ENCODE data around the gene HBB.

Gene HBB

DNA sequence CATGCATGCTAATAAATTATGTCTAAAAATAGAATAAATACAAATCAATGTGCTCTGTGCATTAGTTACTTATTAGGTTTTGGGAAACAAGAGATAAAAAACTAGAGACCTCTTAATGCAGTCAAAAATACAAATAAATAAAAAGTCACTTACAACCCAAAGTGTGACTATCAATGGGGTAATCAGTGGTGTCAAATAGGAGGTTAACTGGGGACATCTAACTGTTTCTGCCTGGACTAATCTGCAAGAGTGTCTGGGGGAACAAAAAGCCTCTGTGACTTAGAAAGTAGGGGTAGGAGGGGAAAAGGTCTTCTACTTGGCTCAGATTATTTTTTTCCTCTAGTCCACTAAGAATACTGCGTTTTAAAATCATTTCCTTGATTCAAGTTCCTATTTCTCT is 810 bp upstream of the HBB start:
- DNase-seq (ENCODE audit: low spot score) = no peak

DNA sequence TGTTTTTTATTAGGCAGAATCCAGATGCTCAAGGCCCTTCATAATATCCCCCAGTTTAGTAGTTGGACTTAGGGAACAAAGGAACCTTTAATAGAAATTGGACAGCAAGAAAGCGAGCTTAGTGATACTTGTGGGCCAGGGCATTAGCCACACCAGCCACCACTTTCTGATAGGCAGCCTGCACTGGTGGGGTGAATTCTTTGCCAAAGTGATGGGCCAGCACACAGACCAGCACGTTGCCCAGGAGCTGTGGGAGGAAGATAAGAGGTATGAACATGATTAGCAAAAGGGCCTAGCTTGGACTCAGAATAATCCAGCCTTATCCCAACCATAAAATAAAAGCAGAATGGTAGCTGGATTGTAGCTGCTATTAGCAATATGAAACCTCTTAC is 1.4 kb downstream of the HBB start:
- DNase-seq (ENCODE audit: low spot score) = no peak

DNA sequence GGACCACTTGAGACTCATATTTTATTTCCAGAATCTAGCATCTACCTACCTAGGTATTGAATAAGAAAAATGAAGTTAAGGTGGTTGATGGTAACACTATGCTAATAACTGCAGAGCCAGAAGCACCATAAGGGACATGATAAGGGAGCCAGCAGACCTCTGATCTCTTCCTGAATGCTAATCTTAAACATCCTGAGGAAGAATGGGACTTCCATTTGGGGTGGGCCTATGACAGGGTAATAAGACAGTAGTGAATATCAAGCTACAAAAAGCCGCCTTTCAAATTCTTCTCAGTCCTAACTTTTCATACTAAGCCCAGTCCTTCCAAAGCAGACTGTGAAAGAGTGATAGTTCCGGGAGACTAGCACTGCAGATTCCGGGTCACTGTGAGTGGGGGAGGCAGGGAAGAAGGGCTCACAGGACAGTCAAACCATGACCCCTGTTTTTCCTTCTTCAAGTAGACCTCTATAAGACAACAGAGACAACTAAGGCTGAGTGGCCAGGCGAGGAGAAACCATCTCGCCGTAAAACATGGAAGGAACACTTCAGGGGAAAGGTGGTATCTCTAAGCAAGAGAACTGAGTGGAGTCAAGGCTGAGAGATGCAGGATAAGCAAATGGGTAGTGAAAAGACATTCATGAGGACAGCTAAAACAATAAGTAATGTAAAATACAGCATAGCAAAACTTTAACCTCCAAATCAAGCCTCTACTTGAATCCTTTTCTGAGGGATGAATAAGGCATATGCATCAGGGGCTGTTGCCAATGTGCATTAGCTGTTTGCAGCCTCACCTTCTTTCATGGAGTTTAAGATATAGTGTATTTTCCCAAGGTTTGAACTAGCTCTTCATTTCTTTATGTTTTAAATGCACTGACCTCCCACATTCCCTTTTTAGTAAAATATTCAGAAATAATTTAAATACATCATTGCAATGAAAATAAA is 2.1 kb downstream of the HBB start:
- no peak for DNase-seq (ENCODE audit: low spot score)

DNA sequence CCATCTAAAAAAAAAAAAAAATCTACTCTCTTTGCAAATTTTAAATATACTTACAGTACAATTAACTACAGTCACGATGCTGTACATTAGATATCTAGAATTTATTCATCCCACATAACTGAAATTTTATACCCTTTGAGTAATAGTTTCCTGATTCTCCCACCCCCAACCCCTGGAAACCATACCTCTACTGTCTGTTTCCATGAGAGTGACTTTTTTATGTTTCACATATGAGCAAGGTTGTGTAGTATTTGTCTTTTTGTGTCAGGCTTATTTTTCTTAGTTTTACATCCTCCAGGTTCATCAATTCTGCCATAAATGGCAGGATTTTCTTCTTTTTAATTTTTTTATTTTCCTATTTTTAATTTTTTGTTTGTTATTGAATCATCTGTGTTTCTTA is 3.2 kb downstream of the HBB start:
- no peak for DNase-seq (ENCODE audit: low spot score)

DNA sequence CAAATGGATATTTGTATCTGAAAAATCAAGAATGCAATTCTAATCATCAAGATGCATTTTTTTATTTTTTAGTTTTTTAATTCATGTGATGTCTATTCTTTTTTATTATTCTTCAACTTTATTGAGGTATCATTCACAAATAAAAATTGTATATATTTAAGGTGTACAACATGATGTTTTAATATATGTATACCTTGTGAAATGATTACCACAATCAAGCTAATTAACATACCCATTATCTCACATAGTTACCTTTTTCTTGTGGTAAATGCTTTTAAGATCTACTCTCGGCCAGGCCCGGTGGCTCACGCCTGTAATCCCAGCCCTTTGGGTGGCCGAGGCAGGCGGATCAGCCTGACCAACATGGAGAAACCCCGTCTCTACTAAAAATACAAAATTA is 3.7 kb downstream of the HBB start:
- no peak for DNase-seq (ENCODE audit: low spot score)

DNA sequence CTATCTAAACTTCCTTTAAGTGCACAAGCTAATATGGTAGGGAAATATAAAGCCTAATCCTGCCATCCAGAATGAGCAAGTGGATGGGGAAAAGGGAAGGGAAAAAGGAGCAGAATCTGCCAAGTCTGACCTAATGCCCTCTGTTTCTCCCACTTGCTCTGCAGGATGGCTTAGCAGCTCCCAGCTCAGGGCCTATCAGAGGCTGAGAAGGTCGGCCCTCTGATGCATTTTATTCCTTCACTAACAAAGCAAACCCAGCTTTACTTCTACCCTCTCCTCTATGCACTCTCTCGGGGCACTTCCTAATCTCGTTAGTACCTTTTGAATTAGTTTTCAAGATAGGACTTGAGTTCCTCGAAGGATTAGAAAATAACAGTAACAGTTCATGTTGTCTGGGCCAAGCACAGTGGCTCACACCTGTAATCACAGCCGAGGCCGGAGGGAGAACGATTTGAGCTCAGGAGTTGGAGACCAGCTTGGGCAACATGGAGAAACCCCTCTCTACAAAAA is 16.4 kb downstream of the HBB start:
- no peak for DNase-seq (ENCODE audit: low spot score)

DNA sequence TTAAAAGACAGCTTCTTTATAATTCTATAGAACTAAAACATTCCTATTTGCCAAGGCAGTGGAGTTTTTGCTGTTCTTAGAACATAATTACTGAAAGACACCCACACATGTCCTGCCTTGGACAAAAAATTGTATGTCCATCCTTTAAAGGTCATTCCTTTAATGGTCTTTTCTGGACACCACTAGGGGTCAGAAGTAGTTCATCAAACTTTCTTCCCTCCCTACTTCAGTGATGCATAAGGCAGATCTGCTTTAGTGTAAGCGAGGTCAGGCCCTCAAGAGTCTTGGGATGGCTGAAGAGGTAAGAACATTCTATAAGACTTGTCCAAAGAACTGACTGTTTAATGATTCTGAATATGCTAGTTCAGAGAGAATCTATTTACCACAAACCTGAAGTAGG is 22.1 kb downstream of the HBB start:
- DNase-seq (ENCODE audit: low spot score) = peak; percentile 47

DNA sequence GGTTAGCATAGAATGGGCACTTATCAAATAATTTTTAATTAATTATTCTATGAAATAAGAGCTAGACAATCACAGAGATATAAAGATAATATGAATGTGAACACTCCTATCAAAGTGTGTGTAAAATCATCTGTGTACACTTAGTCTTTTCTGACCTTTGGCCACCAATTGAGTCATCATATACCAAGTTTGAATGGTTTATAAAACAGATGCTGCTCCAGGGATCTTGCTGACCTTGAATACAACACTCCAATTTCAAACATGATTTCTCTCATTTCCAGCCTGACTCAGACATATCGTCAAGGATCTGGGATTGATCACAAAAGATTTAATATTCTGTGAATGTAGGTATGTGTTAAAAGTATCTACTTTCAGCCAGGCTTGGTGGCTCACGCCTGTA is 23.5 kb downstream of the HBB start:
- no peak for DNase-seq (ENCODE audit: low spot score)

DNA sequence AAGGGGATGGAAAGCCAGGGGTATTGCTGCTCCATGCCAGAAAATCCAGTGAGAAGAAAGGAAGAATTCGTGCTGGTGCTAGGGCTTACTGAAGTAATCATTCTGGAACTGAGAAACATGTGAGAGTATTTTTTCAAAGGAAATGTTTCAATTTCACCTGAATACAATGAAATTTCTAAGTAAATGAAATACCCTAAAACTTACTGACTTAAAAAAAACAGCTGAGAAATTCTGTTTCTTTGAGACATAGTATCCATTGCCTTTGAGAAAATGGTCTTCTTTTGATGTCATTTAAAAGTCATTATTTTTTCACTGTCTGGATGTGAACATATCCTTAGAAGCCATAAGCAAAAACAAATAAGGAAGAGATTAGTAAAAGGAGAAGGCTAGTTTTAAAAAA is 26.3 kb downstream of the HBB start, which contains the start of gene OR51V1:
Gene OR51V1, minus strand, starts transcription at position 101 of the 400 bp plus-strand sequence. Its CDS starts 0 bp downstream, at position 101.
- no peak for DNase-seq (ENCODE audit: low spot score)

DNA sequence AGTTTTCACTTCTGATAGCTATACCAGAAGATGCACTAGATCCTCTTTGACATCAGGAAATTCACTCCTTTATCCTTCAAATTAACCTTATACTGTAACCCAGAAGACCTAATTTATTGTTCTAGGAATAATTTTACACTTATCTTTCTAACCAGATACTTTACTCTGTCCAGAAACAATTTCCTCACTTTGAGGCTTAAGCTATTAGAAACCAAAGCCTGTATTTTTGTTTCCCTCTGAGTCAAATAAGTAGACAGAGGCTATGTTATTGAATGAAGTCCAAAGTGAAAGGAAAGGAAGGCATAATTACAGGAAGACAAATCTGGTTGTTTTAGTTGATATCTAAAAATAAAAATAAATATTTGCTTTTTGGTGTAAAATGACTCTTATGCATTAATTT is 28.6 kb downstream of the HBB start:
- DNase-seq (ENCODE audit: low spot score) = no peak

DNA sequence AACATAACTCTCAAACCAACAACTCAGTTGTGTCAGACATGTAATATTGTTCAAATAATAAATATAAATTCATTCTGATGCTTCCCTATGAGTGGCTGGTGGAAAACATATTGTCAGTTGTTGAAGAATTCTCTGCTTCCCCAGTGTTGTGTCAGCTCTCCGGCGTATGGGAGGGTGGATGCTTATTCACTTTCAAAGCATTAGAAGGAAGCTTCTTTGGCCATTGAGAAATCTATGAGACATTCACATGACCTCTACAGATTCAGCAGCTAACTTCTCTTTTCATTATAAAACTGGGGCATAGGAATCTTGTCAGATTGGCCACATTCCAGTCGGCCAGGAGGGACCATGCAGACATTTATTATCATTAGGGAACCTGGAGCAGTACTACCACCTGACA is 29.3 kb downstream of the HBB start:
- peak; percentile 28 for DNase-seq (ENCODE audit: low spot score)

DNA sequence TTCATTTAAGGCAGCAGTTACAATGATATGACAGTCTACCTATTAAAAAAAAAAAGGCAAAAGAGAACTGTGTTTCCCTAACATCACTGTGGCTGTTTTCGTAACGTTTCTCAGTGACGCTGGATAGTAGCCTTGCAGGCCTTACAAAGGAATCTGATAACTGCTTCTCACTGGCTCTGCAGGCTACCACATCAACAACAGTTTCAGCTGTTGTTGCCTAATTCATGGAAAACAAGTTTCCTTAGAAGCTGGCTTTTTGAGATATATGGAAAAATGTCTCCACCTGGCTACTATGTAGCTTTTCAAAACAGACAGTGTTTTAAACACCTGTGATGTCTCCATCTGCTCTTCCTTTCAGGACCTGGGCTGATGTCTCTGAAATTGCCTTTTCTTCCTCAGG is 30.1 kb downstream of the HBB start:
- DNase-seq (ENCODE audit: low spot score) = no peak

DNA sequence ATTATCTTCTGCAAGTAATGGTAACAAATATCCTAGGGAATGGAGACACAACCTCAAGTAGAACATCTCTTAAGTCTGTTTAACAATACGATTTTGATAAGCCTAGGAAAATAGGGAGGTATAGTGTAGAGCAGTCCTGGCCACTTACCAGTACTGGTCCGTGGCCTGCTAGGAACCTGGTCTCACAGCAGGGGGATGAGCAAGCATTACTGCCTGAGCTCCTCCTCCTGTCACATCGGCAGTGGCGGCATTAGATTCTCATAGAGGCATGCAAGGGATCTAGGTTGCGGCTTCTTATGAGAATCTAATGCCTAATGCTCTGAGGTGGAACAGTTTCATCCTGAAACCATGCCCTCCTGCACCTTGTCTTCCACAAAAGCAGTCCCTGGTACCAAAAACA is 30.8 kb downstream of the HBB start:
- DNase-seq (ENCODE audit: low spot score) = no peak

DNA sequence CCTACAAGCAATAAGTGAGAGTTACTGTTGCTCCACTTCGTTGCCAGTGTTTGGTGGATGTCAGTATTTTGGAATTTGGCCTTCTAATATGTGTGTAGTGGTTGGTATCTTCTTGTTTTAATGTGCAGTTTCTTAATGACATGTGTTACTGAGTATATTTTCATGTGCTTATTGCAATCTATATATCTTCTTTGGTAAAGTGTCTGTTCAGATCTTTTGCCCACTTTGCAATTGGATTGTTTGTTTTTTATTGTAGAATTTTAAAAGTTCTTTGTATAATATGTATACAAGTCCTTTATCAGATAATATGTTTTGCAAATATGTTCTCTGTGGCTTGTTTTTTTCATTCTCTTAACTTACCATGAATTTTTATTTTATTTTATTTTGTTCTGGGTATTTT is 34.1 kb downstream of the HBB start:
- DNase-seq (ENCODE audit: low spot score) = no peak

DNA sequence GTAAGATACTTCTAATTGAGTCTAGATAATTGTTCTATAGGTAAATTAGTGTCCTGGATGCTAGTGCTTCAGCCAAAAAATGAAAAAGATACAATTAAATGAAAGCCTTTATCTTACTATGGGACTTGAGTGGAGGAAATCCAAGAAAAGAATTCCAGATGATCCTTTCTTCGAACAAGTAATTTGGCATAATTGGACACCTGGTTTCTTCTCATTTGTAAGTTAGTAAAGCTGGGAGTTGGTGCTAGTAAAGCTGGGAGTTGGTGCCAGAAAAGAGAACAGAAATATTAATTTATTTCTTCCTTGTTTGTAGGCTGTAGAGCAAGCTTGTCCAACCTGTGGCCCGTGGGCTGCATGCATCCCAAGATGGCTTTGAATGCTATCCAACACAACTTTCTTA is 38.7 kb downstream of the HBB start:
- DNase-seq (ENCODE audit: low spot score) = no peak

DNA sequence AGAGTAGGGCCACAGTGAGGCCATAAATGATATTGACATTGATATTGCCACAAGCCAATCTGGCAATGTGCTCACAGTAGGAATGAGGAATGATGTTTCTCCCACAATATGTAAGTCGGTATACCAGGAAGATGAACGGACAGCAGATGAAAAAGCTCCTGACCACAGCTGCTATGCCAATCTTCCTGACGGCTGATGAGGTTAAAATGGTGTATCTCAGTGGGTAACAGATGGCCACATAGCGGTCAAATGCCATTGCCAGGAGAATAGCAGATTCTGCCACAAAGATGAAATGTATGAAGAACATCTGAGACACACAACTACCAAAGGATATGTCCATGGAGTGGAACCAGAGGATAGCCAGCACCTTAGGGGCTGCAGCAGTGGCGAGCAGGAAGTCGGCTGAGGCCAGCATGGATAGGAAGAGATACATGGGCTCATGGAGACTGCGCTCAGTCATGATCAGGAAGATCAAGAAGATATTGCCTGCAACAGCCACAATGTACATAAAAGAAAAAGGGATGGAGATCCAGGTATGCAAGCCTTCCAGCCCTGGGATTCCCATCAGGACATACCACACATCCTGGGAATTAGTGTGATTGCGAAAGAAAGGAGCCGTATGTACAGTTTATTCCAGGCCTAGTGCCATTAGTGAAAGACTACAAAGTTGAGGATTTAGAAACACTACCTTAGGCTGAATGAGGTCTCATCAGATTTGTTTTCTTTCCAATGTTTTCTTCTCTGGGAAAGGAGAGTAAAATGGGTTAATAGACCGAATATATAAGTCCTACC is 48.6 kb downstream of the HBB start:
- DNase-seq (ENCODE audit: low spot score) = no peak
